Thoracic aorta (tissue), 2 donors: Measurements from ENCODE around the gene CDRT4. TPM values are rescaled to one million over a fixed set of nuclear protein-coding genes. Genes with fewer than 3 reads are reported as not detected.

Experiments
- ATAC-seq: fragments of 150-250 bp; one replicate; pipeline ENCODE4 v1.8.0; 2017; ENCODE audit warnings: low read depth; ENCODE audit not compliant: insufficient number of reproducible peaks, low FRiP score
- DNase-seq: peaks from one replicate; pipeline ENCODE4 v3.0.0-alpha.2; 2020; ENCODE audit warnings: low spot score
- H3K27ac ChIP-seq, 2 donors: fragments of 200-600 bp; sonication (generic); 1 replicate in 1 of 2; 2 replicates in 1 of 2; pipeline ENCODE4 v1.5.1; 2016; ENCODE audit warnings: mild to moderate bottlenecking in 2 of 2, moderate library complexity in 2 of 2
- H3K27me3 ChIP-seq: fragments of 200-600 bp; sonication (generic); replicated peaks from 2 replicates; pipeline ENCODE4 v1.6.0; 2016; ENCODE audit warnings: mild to moderate bottlenecking; ENCODE audit not compliant: insufficient read depth
- H3K36me3 ChIP-seq: fragments of 200-600 bp; sonication (generic); one replicate; pipeline ENCODE4 v1.5.1; 2016
- H3K4me1 ChIP-seq, 2 donors: fragments of 200-600 bp; sonication (generic); 1 replicate in 1 of 2; 2 replicates in 1 of 2; pipeline versions ENCODE4 v1.5.1 to v1.6.0; 2016; ENCODE audit warnings: low read depth in 2 of 2, mild to moderate bottlenecking in 1 of 2; ENCODE audit not compliant: control insufficient read depth in 1 of 2
- H3K4me3 ChIP-seq: fragments of 200-600 bp; sonication (generic); 2 replicates; pipeline ENCODE4 v1.5.1; 2016; ENCODE audit warnings: mild to moderate bottlenecking
- H3K9me3 ChIP-seq: fragments of 200-600 bp; sonication (generic); 2 replicates; pipeline ENCODE4 v1.5.1; 2016
- total RNA-seq, 2 donors: library from RNA; depleted of rRNA; stranded (reverse); fragments of >200 nt; gene quantifications; one replicate each; pipeline versions ENCODE4 v1.1.0 to v1.2.3, GENCODE V29; 2016
- TF ChIP-seq, protein P1 (sequence below): fragments of 200-600 bp; sonication (generic); IDR thresholded peaks from one replicate; pipeline ENCODE4 v1.5.1; 2019; ENCODE audit warnings: antibody characterized with exemption

Gene CDRT4
- total RNA-seq, result 10 to 100 TPM; 13.5 to 22.2 TPM

DNA sequence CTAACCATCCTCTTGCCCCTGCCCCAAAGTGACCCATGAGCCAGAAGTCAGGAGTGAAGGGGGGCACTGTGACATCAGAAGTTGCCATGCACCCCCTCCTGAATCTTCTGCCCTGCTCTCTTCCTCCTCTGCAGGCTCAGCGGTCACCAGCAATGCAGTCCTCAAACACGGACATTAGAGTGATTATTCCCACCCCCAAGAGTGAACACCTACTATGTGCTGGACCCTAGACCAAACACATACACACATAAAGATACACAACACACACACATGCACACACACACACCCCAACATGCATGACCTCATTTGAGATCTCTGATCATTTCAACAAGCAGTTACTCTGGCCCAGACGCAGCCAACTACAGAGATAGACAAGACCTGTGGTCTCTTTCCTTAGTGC is at the start of gene CDRT4:
TSS of gene CDRT4 (minus strand) at position 30 of the 400 bp plus-strand sequence. CDS start 27,383 bp downstream, outside the sequence.
- DNase-seq (no peak), ATAC-seq (no peak)
- Histone ChIP-seq H3K36me3 (no peaks in the 10 kb centered on the region), H3K27ac (peak within 1 kb of the TSS; percentile 14 to 41), H3K27me3 (no peaks in the 10 kb centered on the region), H3K4me3 (no peak within 1 kb of the TSS), H3K4me1 (peaks cover 21 to 38% of the 10 kb centered on the region in 2 donors), H3K9me3 (no peaks in the 10 kb centered on the region)
- TF ChIP-seq, protein P1, sequence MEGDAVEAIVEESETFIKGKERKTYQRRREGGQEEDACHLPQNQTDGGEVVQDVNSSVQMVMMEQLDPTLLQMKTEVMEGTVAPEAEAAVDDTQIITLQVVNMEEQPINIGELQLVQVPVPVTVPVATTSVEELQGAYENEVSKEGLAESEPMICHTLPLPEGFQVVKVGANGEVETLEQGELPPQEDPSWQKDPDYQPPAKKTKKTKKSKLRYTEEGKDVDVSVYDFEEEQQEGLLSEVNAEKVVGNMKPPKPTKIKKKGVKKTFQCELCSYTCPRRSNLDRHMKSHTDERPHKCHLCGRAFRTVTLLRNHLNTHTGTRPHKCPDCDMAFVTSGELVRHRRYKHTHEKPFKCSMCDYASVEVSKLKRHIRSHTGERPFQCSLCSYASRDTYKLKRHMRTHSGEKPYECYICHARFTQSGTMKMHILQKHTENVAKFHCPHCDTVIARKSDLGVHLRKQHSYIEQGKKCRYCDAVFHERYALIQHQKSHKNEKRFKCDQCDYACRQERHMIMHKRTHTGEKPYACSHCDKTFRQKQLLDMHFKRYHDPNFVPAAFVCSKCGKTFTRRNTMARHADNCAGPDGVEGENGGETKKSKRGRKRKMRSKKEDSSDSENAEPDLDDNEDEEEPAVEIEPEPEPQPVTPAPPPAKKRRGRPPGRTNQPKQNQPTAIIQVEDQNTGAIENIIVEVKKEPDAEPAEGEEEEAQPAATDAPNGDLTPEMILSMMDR, result no peak

DNA sequence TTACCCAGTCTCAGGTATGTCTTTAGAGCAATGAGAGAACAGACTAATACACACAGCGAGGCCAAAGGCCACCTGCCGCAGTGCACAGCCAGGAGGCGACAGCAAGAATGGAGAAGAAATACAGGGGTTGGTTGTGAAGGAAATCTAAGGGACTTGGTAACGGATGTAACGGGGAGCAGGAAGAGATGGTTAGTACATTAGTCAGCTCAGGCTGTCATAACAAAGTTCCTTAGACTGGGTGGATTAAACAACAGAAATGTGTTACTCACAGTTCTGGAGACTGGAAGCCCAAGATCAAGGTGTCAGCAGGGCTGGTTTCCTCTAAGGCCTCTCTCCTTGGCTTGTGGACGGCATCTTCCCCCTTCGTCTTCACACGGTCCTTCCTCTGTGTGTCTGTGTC is 48.7 kb upstream of the CDRT4 start:
- Histone ChIP-seq H3K27me3 (no peaks in the 10 kb centered on the region), H3K4me3 (no peak overlapping the region), H3K4me1 (peaks cover 17 to 35% of the 10 kb centered on the region in 2 donors), H3K9me3 (no peaks in the 10 kb centered on the region), H3K36me3 (peaks cover 6% of the 10 kb centered on the region), H3K27ac (no peak overlapping the region)
- DNase-seq, result no peak
- TF ChIP-seq, protein P1, result no peak
- no peak for ATAC-seq

DNA sequence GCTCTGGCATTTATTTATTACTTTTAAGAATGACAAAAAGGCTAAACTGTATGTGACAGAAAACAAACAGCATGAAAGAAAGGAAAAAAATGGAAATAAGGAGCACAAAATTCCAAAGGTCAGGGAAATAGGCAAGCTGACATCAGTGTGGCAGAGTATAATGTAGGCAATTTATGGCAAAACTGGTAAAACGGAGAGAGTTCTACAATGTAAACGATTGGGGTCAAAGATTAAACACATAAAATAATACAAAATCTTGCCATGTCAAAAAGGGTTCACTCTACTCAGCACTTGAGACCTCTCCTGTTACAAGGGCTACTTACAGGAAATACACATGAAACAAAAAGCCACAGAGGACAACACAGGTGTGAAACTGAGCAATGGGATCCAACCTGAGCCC is 47.0 kb upstream of the CDRT4 start:
- H3K4me1 ChIP-seq, result peaks cover 27 to 51% of the 10 kb centered on the region in 2 donors

DNA sequence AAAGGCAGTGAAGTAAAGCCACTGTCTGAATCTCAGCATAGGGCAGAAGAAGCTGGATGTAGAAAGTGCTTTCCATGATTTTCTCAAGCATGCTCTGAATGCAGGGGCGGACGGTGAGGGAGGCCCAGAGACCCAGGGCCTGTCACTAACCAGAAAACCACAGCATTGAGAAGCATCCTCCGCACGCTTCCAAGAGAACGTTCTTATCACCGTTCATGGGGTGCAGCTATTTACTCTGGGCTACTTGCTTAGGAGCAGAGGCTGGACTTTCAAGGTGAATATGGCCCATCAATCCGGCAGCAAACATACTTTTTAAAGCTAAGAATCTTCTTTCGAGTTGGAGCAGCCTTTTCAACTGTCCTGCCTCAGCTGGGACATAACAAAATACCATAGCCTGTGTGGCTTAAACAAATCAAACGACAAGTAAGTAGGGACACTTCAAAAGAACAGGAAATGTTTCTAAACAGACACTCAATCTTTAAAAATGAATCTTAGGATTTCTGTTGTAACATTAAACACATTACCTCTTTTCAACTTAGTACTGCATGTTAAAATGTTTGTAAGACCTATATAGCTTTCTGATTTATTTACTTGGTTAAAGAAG is 46.5 kb upstream of the CDRT4 start:
- H3K9me3 ChIP-seq, result no peaks in the 10 kb centered on the region
- H3K4me3 ChIP-seq, result peak overlapping the region; percentile 34
- H3K27me3 ChIP-seq, result no peaks in the 10 kb centered on the region
- DNase-seq (no peak), ATAC-seq (no peak)
- TF ChIP-seq, protein P1, result no peak
- peaks cover 6% of the 10 kb centered on the region for H3K36me3 ChIP-seq
- peaks cover 32 to 56% of the 10 kb centered on the region in 2 donors for H3K4me1 ChIP-seq
- H3K27ac ChIP-seq, result peak overlapping the region; percentile 76 to 86

More for the DNA sequence above, 47.0 kb upstream of the CDRT4 start:
- no peaks in the 10 kb centered on the region for H3K27me3 ChIP-seq
- no peak overlapping the region for H3K4me3 ChIP-seq
- TF ChIP-seq, protein P1, result no peak
- peaks cover 6% of the 10 kb centered on the region for H3K36me3 ChIP-seq
- no peaks in the 10 kb centered on the region for H3K9me3 ChIP-seq
- peak overlapping the region; percentile 76 to 86 for H3K27ac ChIP-seq
- DNase-seq (no peak), ATAC-seq (no peak)

DNA sequence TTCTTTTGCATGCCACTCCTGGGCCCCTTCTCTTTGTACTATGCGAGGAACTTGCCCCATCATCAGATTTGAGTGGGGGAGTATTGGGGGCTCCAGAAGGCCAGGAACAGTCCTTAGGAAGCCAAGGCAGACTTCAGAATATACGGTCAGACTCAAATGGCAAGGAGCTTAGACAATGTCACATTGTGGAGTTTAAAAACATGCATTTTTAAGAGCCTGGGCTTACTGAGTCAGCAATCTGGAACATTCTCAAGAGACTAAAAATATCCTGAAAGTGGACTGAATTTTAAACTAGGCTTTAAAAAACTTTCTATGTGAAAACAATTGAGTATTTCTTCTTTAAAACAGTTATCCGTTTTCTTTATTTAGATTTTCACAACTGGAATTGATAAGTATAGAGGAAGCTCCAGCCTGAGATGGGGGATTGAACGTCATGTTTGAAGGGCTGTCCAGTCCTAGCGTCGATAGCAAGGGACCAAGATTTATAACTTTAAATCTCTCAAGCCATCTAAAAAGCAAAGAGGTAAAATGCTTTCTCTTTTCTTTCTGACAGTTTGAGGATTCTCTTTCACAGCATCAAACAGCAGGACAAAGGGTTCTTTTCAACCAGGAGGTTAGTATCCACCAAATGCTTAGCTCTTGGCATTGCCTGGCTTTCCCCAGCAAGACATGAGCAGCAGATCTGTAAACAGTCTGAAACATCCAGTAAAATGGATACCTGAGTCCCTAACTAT is 45.8 kb upstream of the CDRT4 start:
- TF ChIP-seq, protein P1, result no peak
- Histone ChIP-seq H3K4me3 (peak overlapping the region; percentile 34), H3K9me3 (no peaks in the 10 kb centered on the region), H3K27ac (peak overlapping the region; percentile 76 to 86), H3K36me3 (peaks cover 6% of the 10 kb centered on the region), H3K27me3 (no peaks in the 10 kb centered on the region), H3K4me1 (peaks cover 40 to 64% of the 10 kb centered on the region in 2 donors)
- DNase-seq (no peak), ATAC-seq (no peak)
